Measurements from ENCODE around the gene TIMM23. TPM values are rescaled to one million over a fixed set of nuclear protein-coding genes. Genes with fewer than 3 reads are reported as not detected.
"Not testable (repeated sequence)": the region's sequence is repeated elsewhere in the genome, so short reads cannot be mapped to it uniquely, and the experiment has no call there.

TIMM23 gene
- total RNA-seq, 1 experiment from 2014 or later: 99.0 TPM

DNA sequence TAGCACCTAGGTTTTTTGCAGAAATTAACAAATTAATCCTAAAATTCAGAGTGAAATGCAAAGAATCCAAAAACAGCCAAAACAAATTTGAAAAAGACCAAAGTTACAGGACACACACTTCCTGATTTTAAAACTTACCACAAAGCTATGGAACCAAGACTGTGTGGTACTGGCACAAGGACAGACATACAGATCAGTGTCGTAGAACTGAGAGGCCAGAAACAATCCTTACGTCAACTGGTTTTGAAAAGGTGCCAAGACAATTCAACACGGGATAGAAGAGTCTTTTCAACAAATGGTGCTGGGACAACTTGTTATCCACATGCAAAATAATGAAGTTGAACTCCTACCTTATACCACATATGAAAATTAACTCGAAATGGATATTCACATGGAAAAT lies 26.8 kb upstream of the TIMM23 start:
- CTCF ChIA-PET; H3K27me3 Mint-ChIP-seq (ENCODE audit: low read depth); H3K27ac Mint-ChIP-seq; H3K9me3 Mint-ChIP-seq; H3K4me3 Mint-ChIP-seq; DNase-seq (ENCODE audit: low spot score); POLR2A ChIA-PET; H3K4me1 Mint-ChIP-seq; ATAC-seq: not testable (repeated sequence)
- H3K36me3 Mint-ChIP-seq: peaks cover 13% of the 10 kb centered on the region

DNA sequence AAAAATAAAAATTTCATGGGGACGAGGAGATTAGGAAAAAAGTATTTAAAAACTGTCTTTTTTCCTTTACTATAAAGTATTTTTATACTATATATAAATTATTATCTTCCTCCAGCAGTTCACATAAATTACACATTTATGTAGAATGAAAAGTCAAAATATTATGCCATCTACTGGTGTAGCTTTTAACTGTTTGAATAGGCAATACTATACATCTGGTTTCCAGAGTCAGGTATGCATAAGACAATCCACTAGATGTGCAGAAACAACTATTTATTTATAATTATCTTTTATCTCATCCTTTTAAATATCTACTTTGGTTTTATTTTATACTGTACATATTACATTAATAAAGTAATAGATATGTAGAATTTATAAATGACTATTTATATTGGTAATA lies 24.9 kb upstream of the TIMM23 start:
- H3K4me3 Mint-ChIP-seq, POLR2A ChIA-PET: not testable (repeated sequence)

DNA sequence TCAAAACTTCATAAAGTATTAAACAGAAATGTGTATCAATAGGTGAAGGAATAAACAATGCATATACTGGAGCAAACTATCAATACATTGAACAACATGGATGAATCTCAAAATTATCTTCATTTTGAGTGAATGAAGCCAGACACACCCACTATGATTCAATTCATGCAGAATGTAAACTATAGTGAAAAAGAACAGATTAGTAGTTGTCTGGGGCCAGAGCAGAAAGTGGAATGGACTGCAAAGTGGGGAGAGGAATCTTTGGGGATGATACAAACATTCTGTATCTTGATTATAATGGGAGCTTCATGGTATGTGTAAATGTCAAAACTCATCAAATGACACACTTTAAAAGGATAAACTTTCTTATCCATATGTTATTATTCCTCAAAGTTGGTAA lies 23.5 kb upstream of the TIMM23 start:
- H3K4me1 Mint-ChIP-seq; DNase-seq (ENCODE audit: low spot score); H3K27me3 Mint-ChIP-seq (ENCODE audit: low read depth); H3K9me3 Mint-ChIP-seq; H3K27ac Mint-ChIP-seq; H3K4me3 Mint-ChIP-seq; ATAC-seq; POLR2A ChIA-PET; CTCF ChIA-PET: not testable (repeated sequence)
- peaks cover 13% of the 10 kb centered on the region for H3K36me3 Mint-ChIP-seq

More for the DNA sequence above, 24.9 kb upstream of the TIMM23 start:
- ATAC-seq; H3K4me1 Mint-ChIP-seq; H3K9me3 Mint-ChIP-seq; DNase-seq (ENCODE audit: low spot score); H3K27me3 Mint-ChIP-seq (ENCODE audit: low read depth); CTCF ChIA-PET; H3K27ac Mint-ChIP-seq: not testable (repeated sequence)
- peaks cover 13% of the 10 kb centered on the region for H3K36me3 Mint-ChIP-seq

DNA sequence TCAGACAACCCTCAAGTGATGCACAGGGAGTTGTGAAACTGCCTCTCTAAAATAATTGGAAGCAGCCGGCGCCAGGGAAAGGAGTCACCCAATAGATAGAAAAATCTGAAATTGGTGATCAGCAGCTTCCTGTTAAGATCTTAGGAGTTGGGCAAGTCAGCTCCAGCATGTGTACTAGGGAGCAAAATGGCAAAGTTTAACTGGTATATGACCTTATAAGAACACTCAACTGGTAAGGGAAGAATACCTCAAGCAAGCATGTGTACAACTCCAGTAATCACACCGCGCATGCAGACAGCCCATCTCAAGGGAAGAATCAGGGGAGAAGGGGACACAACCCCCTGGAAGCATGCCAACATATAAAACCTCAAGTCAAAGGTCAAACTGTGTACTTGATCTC lies 17.9 kb upstream of the TIMM23 start:
- H3K4me3 Mint-ChIP-seq; POLR2A ChIA-PET; H3K36me3 Mint-ChIP-seq; CTCF ChIA-PET; ATAC-seq; H3K9me3 Mint-ChIP-seq; DNase-seq (ENCODE audit: low spot score); H3K27ac Mint-ChIP-seq; H3K27me3 Mint-ChIP-seq (ENCODE audit: low read depth): not testable (repeated sequence)
- peaks cover 17% of the 10 kb centered on the region for H3K4me1 Mint-ChIP-seq

DNA sequence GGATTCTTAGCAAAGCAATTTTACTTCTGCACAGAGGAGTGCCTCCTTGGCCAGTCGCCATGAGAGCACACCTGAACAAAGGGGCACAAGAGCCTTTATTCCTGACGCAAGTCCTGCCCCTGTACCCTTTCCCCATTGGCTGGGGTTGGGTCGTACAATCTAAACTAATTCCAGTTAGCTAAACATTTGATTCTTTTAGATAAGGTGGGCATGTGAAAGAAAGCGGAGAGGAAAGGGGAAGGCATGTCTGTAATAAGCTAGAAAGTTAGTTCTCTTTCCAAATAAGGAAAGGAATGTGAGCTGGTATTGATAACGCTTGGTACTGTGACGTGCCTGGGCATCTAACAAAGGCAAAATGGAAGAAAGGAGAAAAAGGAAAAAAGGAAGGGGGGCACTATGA lies 15.7 kb upstream of the TIMM23 start:
- H3K9me3 Mint-ChIP-seq; CTCF ChIA-PET; H3K36me3 Mint-ChIP-seq; H3K4me3 Mint-ChIP-seq; H3K27ac Mint-ChIP-seq; ATAC-seq; DNase-seq (ENCODE audit: low spot score); POLR2A ChIA-PET; H3K27me3 Mint-ChIP-seq (ENCODE audit: low read depth): not testable (repeated sequence)
- H3K4me1 Mint-ChIP-seq: peaks cover 17% of the 10 kb centered on the region

DNA sequence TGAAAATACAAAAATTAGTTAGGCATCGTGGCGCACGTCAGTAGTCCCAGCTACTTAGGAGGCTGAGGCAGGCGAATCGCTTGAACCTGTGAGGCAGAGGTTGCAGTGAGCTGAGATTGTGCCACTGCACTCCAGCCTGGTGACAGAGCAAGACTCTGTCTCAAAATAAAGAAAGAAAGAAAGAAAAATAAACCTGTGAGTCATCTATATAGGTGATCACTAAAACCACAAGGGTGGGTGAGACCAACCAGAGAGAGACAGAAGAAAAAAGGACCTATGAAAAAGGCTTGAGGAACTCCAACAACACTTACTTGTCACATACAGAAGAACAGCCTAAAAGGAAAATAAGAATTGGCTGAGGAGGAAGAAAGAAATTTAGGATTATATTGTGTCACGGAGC lies 14.4 kb upstream of the TIMM23 start:
- peak overlapping the region; percentile 65 for H3K27ac Mint-ChIP-seq
- ATAC-seq; H3K4me3 Mint-ChIP-seq; CTCF ChIA-PET; H3K36me3 Mint-ChIP-seq; DNase-seq (ENCODE audit: low spot score); H3K27me3 Mint-ChIP-seq (ENCODE audit: low read depth); POLR2A ChIA-PET; H3K9me3 Mint-ChIP-seq: not testable (repeated sequence)
- peaks cover 15% of the 10 kb centered on the region for H3K4me1 Mint-ChIP-seq

DNA sequence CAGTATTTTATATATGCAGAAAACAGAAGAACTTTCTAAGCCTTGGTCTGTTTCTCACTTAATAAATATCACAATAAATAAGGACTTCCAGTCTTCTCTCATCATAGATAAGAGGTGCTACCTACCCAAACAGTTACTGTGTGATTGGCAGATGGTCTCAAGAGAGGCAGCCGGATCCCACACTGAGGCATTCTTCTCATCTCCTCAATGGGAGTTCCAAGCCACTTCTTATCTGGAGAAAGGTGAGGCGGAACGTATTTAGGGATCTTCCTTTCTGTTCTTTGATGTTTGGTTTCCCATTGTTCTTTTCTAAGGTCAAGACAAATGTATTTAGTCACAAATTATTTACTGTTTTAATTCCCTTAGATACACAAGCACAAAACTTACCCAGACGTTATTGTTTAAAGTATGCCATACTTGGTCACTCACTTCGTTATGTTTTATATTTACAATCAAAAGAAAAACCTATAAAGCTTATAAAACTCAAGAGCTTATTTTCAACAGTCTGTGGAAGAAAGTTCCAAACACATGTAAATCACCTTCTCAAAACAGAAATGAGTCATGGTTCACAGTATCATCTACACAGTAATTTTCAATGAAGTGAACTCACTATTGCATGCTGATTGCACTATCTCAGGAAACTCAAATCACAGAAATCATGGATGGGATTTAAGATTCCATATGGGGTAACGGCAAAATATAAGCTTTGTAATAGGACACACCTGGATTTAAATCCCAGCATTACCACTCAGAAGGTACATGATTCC lies 9.4 kb upstream of the TIMM23 start:
- H3K27ac Mint-ChIP-seq; POLR2A ChIA-PET; ATAC-seq; H3K4me1 Mint-ChIP-seq; H3K4me3 Mint-ChIP-seq; H3K27me3 Mint-ChIP-seq (ENCODE audit: low read depth); H3K9me3 Mint-ChIP-seq; CTCF ChIA-PET; DNase-seq (ENCODE audit: low spot score); H3K36me3 Mint-ChIP-seq: not testable (repeated sequence)

DNA sequence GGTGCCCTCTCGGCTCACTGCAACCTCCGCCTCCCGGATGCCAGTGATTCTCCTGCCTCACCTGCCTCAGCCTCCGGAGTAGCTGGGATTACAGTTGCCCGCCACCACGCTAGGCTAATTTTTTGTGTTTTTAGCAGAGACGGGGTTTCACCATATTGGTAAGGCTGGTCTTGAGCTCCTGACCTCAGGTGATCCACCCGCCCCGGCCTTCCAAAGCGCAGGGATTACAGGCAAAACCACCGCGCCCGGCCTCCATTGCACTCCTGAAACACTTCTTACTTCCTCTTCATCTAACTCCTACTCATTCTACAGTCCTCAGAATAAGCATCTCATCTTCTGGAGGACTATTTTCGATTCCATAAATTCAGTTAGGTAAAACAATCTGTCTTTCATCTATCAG lies 1.3 kb upstream of the TIMM23 start:
- CTCF ChIA-PET; ATAC-seq; H3K27ac Mint-ChIP-seq; POLR2A ChIA-PET; H3K9me3 Mint-ChIP-seq; H3K27me3 Mint-ChIP-seq (ENCODE audit: low read depth): not testable (repeated sequence)
- peaks cover 18% of the 10 kb centered on the region for H3K36me3 Mint-ChIP-seq
- peak overlapping the region; percentile 98 for H3K4me3 Mint-ChIP-seq
- DNase-seq (ENCODE audit: low spot score): peak; percentile 7
- H3K4me1 Mint-ChIP-seq: peaks cover 23% of the 10 kb centered on the region

DNA sequence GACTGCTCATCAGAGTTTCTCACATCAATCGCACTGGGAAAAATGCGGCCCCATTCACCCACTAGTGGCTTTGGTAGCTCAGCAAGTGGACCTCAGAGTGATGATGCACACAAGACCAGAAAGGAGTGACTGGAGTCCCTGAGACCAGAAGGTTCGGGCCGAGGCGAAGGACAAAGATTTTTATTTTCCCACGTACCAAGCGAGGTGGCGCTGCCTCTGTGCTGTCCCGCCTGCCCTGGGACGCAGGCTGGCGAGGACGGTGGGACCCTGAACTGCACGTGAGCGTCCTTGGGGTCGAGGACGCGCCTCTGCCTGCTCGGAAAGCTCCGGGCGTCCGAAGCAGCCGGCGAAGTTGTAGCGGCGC lies 565 bp upstream of the TIMM23 start:
- CTCF ChIA-PET; H3K27me3 Mint-ChIP-seq (ENCODE audit: low read depth); H3K9me3 Mint-ChIP-seq; POLR2A ChIA-PET: not testable (repeated sequence)
- DNase-seq (ENCODE audit: low spot score): peak; percentile 26
- peak; percentile 66 for ATAC-seq
- Mint-ChIP-seq H3K4me1 (peaks cover 23% of the 10 kb centered on the region), H3K4me3 (peak overlapping the region; percentile 98), H3K27ac (peak overlapping the region; percentile 94), H3K36me3 (peaks cover 19% of the 10 kb centered on the region)

DNA sequence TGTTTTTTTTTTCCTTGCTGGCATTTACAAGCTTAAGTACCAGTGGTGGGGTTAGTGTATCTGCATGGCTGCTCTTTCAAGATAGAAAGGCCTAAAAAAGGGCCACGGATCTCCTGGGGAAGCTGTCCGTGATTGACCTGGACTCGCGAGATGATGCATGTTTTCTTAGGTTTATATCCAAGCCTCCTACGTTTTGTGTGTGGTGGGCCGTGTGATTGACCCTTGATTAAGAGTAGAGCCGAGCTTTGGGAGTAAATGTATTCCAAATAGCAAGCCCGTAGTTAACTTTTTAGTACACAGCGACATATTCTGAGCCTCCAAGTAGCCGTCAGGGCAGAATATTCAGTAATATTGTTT lies 502 bp downstream of the TIMM23 start:
- peaks cover 23% of the 10 kb centered on the region for H3K4me1 Mint-ChIP-seq
- CTCF ChIA-PET, POLR2A ChIA-PET: not testable (repeated sequence)

DNA sequence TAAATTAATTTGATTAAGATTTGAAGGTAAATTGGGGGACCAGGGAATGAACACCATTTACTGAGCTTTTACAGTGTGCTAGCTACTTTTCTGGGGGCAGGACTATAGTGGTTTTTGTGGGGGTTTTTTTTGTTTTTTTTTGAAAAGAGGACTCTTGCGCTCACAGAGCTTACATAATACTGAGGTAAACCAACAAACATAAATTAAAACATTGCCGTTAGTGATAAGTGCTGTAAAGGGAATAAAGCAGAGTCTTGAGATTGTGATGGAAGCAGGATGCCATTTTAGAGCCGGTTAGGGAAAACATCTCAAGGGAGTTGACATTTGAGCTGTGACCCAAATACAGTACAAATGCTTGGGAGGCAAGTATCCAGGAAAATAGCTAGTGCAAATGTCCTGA lies 1.8 kb downstream of the TIMM23 start:
- peaks cover 22% of the 10 kb centered on the region for H3K36me3 Mint-ChIP-seq
- POLR2A ChIA-PET; H3K9me3 Mint-ChIP-seq; ATAC-seq; DNase-seq (ENCODE audit: low spot score); CTCF ChIA-PET; H3K27me3 Mint-ChIP-seq (ENCODE audit: low read depth): not testable (repeated sequence)
- H3K4me1 Mint-ChIP-seq: peaks cover 23% of the 10 kb centered on the region
- peak overlapping the region; percentile 98 for H3K4me3 Mint-ChIP-seq
- H3K27ac Mint-ChIP-seq: peak overlapping the region; percentile 45

More for the DNA sequence above, 502 bp downstream of the TIMM23 start:
- ATAC-seq: peak; percentile 8; the same call in 1 of the 2 replicates
- Mint-ChIP-seq H3K27ac (peak overlapping the region; percentile 99), H3K4me3 (peak overlapping the region; percentile 98), H3K36me3 (peaks cover 21% of the 10 kb centered on the region)
- not testable (repeated sequence) for DNase-seq (ENCODE audit: low spot score); H3K9me3 Mint-ChIP-seq; H3K27me3 Mint-ChIP-seq (ENCODE audit: low read depth)

DNA sequence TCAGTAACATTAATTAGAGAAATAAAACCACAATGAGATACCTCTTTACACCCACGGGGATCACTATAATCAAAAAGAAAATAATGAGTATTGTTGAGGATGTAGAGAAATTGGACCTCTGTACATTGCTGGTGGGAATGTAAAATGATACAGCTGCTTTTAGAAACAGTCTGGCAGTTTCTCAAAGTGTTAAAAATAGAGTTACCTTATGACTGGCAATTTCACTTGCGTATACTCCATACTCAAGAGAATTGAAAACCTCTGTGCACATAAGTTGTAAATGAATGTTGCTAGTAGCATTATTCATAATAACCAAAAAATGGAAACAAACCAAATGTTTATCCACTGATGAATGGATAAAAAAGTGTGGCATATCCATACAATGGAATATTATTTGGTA lies 6.3 kb downstream of the TIMM23 start:
- POLR2A ChIA-PET; H3K4me1 Mint-ChIP-seq; H3K27me3 Mint-ChIP-seq (ENCODE audit: low read depth); H3K27ac Mint-ChIP-seq; CTCF ChIA-PET; DNase-seq (ENCODE audit: low spot score); ATAC-seq; H3K4me3 Mint-ChIP-seq; H3K9me3 Mint-ChIP-seq: not testable (repeated sequence)
- H3K36me3 Mint-ChIP-seq: peaks cover 16% of the 10 kb centered on the region

DNA sequence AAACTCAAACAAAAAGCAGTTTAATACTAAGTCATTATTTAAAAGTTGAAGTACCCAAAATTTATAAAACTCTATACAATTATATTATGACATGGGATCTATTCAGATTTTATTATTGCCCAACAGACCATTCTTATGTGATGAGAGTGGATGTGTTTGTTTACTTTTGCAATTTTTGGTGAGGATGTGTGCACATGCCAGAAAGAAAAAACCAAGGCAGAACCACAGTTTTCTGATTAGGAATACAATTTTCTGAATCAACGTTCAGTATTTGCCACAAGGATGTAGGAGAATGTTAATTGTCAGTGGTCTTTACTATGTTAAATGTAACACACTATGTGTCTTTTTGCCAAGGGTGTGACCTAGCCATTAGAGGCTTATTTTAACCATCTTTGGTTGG lies 9.1 kb downstream of the TIMM23 start:
- DNase-seq (ENCODE audit: low spot score); H3K27me3 Mint-ChIP-seq (ENCODE audit: low read depth); H3K9me3 Mint-ChIP-seq; H3K27ac Mint-ChIP-seq; H3K4me3 Mint-ChIP-seq; H3K4me1 Mint-ChIP-seq; POLR2A ChIA-PET; ATAC-seq; CTCF ChIA-PET: not testable (repeated sequence)
- H3K36me3 Mint-ChIP-seq: peaks cover 14% of the 10 kb centered on the region

All from WTC11 (cell line).